SK-N-SH treated with all-trans-retinoic acid at 6 μM for 48 hours (cell line): ENCODE data around the gene SCMH1.

Experiments used
- ESRRG ChIP-seq: fragments of 250-450 bp; sonication (Bioruptor Pico); IDR thresholded peaks from 2 replicates; pipeline ENCODE4 v1.6.1; 2021; ENCODE audit warnings: mild to moderate bottlenecking
- ISL1 ChIP-seq: fragments of 250-450 bp; sonication (Bioruptor Pico); IDR thresholded peaks from 2 replicates; pipeline ENCODE4 v2.1.2; 2022; ENCODE audit warnings: mild to moderate bottlenecking, moderate library complexity
- PATZ1 ChIP-seq: fragments of 250-450 bp; sonication (Bioruptor Pico); IDR thresholded peaks from 2 replicates; pipeline ENCODE4 v1.8.0; 2020; ENCODE audit warnings: mild to moderate bottlenecking, moderate library complexity, borderline replicate concordance
- RARB ChIP-seq: fragments of 250-450 bp; sonication (Bioruptor Pico); IDR thresholded peaks from 2 replicates; pipeline ENCODE4 v1.8.0; 2021; ENCODE audit warnings: mild to moderate bottlenecking, moderate library complexity
- TOX ChIP-seq: fragments of 250-450 bp; sonication (Bioruptor Pico); IDR thresholded peaks from 2 replicates; pipeline ENCODE4 v1.8.0; 2021; ENCODE audit warnings: mild to moderate bottlenecking, moderate library complexity, borderline replicate concordance
- ZFP3 ChIP-seq: fragments of 250-450 bp; sonication (Bioruptor Pico); IDR thresholded peaks from 2 replicates; pipeline ENCODE4 v1.5.0; 2020; ENCODE audit warnings: mild to moderate bottlenecking, moderate library complexity
- ZFP30 ChIP-seq: fragments of 450-650 bp; formaldehyde crosslinking; IDR thresholded peaks from 2 replicates; pipeline ENCODE4 v1.5.0; 2022; ENCODE audit warnings: mild to moderate bottlenecking, moderate library complexity
- ZNF70 ChIP-seq: fragments of 450-650 bp; formaldehyde crosslinking; IDR thresholded peaks from 2 replicates; pipeline ENCODE4 v1.5.0; 2020; ENCODE audit warnings: mild to moderate bottlenecking, moderate library complexity
- TF ChIP-seq, protein P1 (sequence below): fragments of 250-450 bp; sonication (Bioruptor Pico); IDR thresholded peaks from 2 replicates; pipeline ENCODE4 v1.5.0; 2020; ENCODE audit warnings: mild to moderate bottlenecking, moderate library complexity

- TF ChIP-seq, protein P1, sequence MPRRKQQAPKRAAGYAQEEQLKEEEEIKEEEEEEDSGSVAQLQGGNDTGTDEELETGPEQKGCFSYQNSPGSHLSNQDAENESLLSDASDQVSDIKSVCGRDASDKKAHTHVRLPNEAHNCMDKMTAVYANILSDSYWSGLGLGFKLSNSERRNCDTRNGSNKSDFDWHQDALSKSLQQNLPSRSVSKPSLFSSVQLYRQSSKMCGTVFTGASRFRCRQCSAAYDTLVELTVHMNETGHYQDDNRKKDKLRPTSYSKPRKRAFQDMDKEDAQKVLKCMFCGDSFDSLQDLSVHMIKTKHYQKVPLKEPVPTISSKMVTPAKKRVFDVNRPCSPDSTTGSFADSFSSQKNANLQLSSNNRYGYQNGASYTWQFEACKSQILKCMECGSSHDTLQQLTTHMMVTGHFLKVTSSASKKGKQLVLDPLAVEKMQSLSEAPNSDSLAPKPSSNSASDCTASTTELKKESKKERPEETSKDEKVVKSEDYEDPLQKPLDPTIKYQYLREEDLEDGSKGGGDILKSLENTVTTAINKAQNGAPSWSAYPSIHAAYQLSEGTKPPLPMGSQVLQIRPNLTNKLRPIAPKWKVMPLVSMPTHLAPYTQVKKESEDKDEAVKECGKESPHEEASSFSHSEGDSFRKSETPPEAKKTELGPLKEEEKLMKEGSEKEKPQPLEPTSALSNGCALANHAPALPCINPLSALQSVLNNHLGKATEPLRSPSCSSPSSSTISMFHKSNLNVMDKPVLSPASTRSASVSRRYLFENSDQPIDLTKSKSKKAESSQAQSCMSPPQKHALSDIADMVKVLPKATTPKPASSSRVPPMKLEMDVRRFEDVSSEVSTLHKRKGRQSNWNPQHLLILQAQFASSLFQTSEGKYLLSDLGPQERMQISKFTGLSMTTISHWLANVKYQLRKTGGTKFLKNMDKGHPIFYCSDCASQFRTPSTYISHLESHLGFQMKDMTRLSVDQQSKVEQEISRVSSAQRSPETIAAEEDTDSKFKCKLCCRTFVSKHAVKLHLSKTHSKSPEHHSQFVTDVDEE (CRISPR knock-in tag) = no peak
- no peak for TF ChIP-seq RARB
- no peak for TF ChIP-seq PATZ1
- no peak for TF ChIP-seq TOX (CRISPR knock-in tag)
- no peak for TF ChIP-seq ESRRG
- TF ChIP-seq ZFP3 (CRISPR knock-in tag) = no peak
- TF ChIP-seq ZNF70 (CRISPR knock-in tag) = no peak
- TF ChIP-seq ZFP30 = no peak
- TF ChIP-seq ISL1 = no peak
These were observed 208.8 kb downstream of the SCMH1 start for GRCh38 chr1:41033272-41033671.
